ENCODE results near the gene NUTM2B.
"Not testable (repeated sequence)": the region's sequence is repeated elsewhere in the genome, so short reads cannot be mapped to it uniquely, and the experiment has no call there.

Gene NUTM2B

GRCh38 chr10:79744844-79745243 lies 41.8 kb downstream of the NUTM2B start:
- DNase-seq (ENCODE audit: low spot score), result not testable (repeated sequence)

GRCh38 chr10:79748510-79748909 lies 45.5 kb downstream of the NUTM2B start:
- DNase-seq (ENCODE audit: low spot score), result not testable (repeated sequence)

GRCh38 chr10:79753601-79754000 lies 50.6 kb downstream of the NUTM2B start:
- not testable (repeated sequence) for DNase-seq (ENCODE audit: low spot score)

GRCh38 chr10:79758297-79758993 lies 55.4 kb downstream of the NUTM2B start:
- DNase-seq (ENCODE audit: low spot score), result peak; percentile 11

Data from kidney capillary endothelial cell (primary cell).